ENCODE data around the gene PIP4K2A. TPM values are rescaled to one million over a fixed set of nuclear protein-coding genes. Genes with fewer than 3 reads are reported as not detected.

PIP4K2A gene
- total RNA-seq, 1 experiment from 2014 or later = 21.4 TPM

DNA sequence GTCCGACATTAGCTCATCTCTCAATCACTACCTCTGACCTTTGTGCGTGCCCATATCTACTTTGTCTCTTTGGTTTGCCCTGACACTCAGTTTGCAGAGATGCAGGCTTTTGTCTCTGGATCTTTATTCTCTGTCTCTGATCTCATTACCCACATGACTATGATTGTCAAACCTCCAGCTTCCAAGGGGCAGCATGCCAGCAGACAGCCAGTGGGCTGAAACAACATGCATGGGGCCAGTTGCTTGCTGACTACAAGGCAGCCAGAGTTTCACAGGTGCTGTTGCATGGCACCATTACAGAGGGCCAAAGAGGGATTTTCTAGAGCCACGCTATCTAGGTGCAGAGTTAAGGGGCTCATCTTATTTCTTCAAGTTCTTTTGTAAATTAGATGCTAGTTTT lies 222.9 kb downstream of the PIP4K2A start:
- H3K9me3 ChIP-seq (ENCODE audit: insufficient read depth, low read depth) = no peaks in the 10 kb centered on the region
- no peaks in the 10 kb centered on the region for H3K9me2 ChIP-seq (ENCODE audit: insufficient read depth)
- H2AFZ ChIP-seq = no peak overlapping the region
- H3K4me3 ChIP-seq = no peak overlapping the region
- H3K27me3 ChIP-seq (ENCODE audit: insufficient read depth, low read depth) = no peaks in the 10 kb centered on the region
- H3F3A ChIP-seq (ENCODE audit: insufficient read depth, low read depth) = no peaks in the 10 kb centered on the region
- POLR2A ChIA-PET (ENCODE audit: unreplicated experiment) = no interaction called here
- no peak overlapping the region for H3K27ac ChIP-seq
- no TSS peak for BruUV-seq (replicated peaks)
- CTCF ChIA-PET = no interaction called here
- no peak for DNase-seq
- no peaks in the 10 kb centered on the region for H3K36me3 ChIP-seq (ENCODE audit: low read depth)
- no peaks in the 10 kb centered on the region for H3K4me1 ChIP-seq (replicated peaks; ENCODE audit: insufficient read depth)
- no peaks in the 10 kb centered on the region for H3K79me2 ChIP-seq (ENCODE audit: low read depth)
- no peak overlapping the region for H3K4me2 ChIP-seq
- no peak for TF ChIP-seq EZH2 (IDR thresholded peaks at IDR 0.05; ENCODE audit: low read depth)
- TF ChIP-seq, protein P1, sequence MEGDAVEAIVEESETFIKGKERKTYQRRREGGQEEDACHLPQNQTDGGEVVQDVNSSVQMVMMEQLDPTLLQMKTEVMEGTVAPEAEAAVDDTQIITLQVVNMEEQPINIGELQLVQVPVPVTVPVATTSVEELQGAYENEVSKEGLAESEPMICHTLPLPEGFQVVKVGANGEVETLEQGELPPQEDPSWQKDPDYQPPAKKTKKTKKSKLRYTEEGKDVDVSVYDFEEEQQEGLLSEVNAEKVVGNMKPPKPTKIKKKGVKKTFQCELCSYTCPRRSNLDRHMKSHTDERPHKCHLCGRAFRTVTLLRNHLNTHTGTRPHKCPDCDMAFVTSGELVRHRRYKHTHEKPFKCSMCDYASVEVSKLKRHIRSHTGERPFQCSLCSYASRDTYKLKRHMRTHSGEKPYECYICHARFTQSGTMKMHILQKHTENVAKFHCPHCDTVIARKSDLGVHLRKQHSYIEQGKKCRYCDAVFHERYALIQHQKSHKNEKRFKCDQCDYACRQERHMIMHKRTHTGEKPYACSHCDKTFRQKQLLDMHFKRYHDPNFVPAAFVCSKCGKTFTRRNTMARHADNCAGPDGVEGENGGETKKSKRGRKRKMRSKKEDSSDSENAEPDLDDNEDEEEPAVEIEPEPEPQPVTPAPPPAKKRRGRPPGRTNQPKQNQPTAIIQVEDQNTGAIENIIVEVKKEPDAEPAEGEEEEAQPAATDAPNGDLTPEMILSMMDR (conservative IDR thresholded peaks at IDR 0.05) = no peak
- intact Hi-C loops (cut with micrococcal nuclease; ENCODE audit: unreplicated experiment) = no loop called here
- H4K20me1 ChIP-seq (ENCODE audit: insufficient read depth) = no peaks in the 10 kb centered on the region

- Histone ChIP-seq H3K27ac (no peak overlapping the region), H2AFZ (no peak overlapping the region), H3K79me2 (ENCODE audit: low read depth) (no peaks in the 10 kb centered on the region), H4K20me1 (ENCODE audit: insufficient read depth) (no peaks in the 10 kb centered on the region), H3K9me2 (ENCODE audit: insufficient read depth) (no peaks in the 10 kb centered on the region), H3K4me2 (no peak overlapping the region), H3K4me1 (replicated peaks; ENCODE audit: insufficient read depth) (no peaks in the 10 kb centered on the region), H3K36me3 (ENCODE audit: low read depth) (no peaks in the 10 kb centered on the region), H3K9me3 (ENCODE audit: insufficient read depth, low read depth) (no peaks in the 10 kb centered on the region), H3F3A (ENCODE audit: insufficient read depth, low read depth) (no peaks in the 10 kb centered on the region), H3K4me3 (no peak overlapping the region), H3K27me3 (ENCODE audit: insufficient read depth, low read depth) (no peaks in the 10 kb centered on the region)
- CTCF ChIA-PET = no interaction called here
- intact Hi-C loops (cut with micrococcal nuclease; ENCODE audit: unreplicated experiment) = no loop called here
- no TSS peak for BruUV-seq (replicated peaks)
- no peak for DNase-seq
- POLR2A ChIA-PET (ENCODE audit: unreplicated experiment) = no interaction called here
- TF ChIP-seq, protein P1 (conservative IDR thresholded peaks at IDR 0.05) = no peak
- TF ChIP-seq EZH2 (IDR thresholded peaks at IDR 0.05; ENCODE audit: low read depth) = no peak
Measured at GRCh38 chr10:22489975-22490374, 224.4 kb downstream of the PIP4K2A start.

GRCh38 chr10:22489467-22489866 lies 224.9 kb downstream of the PIP4K2A start:
- intact Hi-C loops (cut with micrococcal nuclease; ENCODE audit: unreplicated experiment) = no loop called here
- CTCF ChIA-PET = no interaction called here

More at GRCh38 chr10:22489467-22489866, 224.9 kb downstream of the PIP4K2A start:
- no peaks in the 10 kb centered on the region for H4K20me1 ChIP-seq (ENCODE audit: insufficient read depth)
- H3K27ac ChIP-seq = no peak overlapping the region
- POLR2A ChIA-PET (ENCODE audit: unreplicated experiment) = no interaction called here
- no peaks in the 10 kb centered on the region for H3F3A ChIP-seq (ENCODE audit: insufficient read depth, low read depth)
- H3K79me2 ChIP-seq (ENCODE audit: low read depth) = no peaks in the 10 kb centered on the region
- no peak overlapping the region for H2AFZ ChIP-seq
- no peaks in the 10 kb centered on the region for H3K9me2 ChIP-seq (ENCODE audit: insufficient read depth)
- H3K4me3 ChIP-seq = no peak overlapping the region
- H3K36me3 ChIP-seq (ENCODE audit: low read depth) = no peaks in the 10 kb centered on the region
- H3K4me1 ChIP-seq (replicated peaks; ENCODE audit: insufficient read depth) = no peaks in the 10 kb centered on the region
- no peaks in the 10 kb centered on the region for H3K9me3 ChIP-seq (ENCODE audit: insufficient read depth, low read depth)
- no TSS peak for BruUV-seq (replicated peaks)
- no peak overlapping the region for H3K4me2 ChIP-seq
- no peaks in the 10 kb centered on the region for H3K27me3 ChIP-seq (ENCODE audit: insufficient read depth, low read depth)
- DNase-seq = no peak
- no peak for TF ChIP-seq EZH2 (IDR thresholded peaks at IDR 0.05; ENCODE audit: low read depth)
- TF ChIP-seq, protein P1 (conservative IDR thresholded peaks at IDR 0.05) = no peak
